ENCODE results near the gene RREB1.

- TF ChIP-seq CTCF (optimal IDR thresholded peaks at IDR 0.05 in 1 of 3, IDR thresholded peaks at IDR 0.05 in 1 of 3, conservative IDR thresholded peaks at IDR 0.05 in 1 of 3; ENCODE audit: extremely low read depth in 1 of 3, insufficient read depth in 2 of 3, low read length in 3 of 3) (no peak), EZH2 (IDR thresholded peaks at IDR 0.05; ENCODE audit: low read length) (no peak)
Observed at GRCh38 chr6:7264686-7265384, 157.1 kb downstream of the RREB1 start.

Measured in keratinocyte (primary cell).